GM12878 (cell line): ENCODE measurements around the gene FBLN1. TPM values are rescaled to one million over a fixed set of nuclear protein-coding genes. Genes with fewer than 3 reads are reported as not detected.

Experiments used
- ATAC-seq: fragments of 200-7000 bp; cut with Tn5 transposase; 3 replicates; pipeline ENCODE4 v1.9.1; 2020; ENCODE audit warnings: mild to moderate bottlenecking, moderate library complexity
- BruUV-seq: library from RNA; stranded (reverse); fragments of 400-500 nt; replicated peaks from 2 replicates; lab custom pipeline; 2021; lab: Mats Ljungman, UMichigan
- CTCF ChIA-PET: fragments of 300-600 bp; sonication (Branson Sonifier 250); formaldehyde crosslinking; extraction: SDS; loops from one replicate; lab custom pipeline; 2021; ENCODE audit warnings: inconsistent platforms; lab: Yijun Ruan, JAX
- POLR2A ChIA-PET: fragments of 350-600 bp; formaldehyde crosslinking; extraction: SDS; loops from one replicate; lab custom pipeline; 2021; ENCODE audit warnings: inconsistent platforms; lab: Charles Lee
- RAD21 ChIA-PET: fragments of 300-600 bp; sonication (Branson Sonifier 250); formaldehyde crosslinking; loops from one replicate; lab custom pipeline; 2023; ENCODE audit warnings: antibody characterized with exemption; ENCODE audit not compliant: unreplicated experiment; lab: Charles Lee
- SMC1A ChIA-PET: fragments of 300-600 bp; sonication (Branson Sonifier 250); formaldehyde crosslinking; loops from one replicate; lab custom pipeline; 2023; ENCODE audit not compliant: unreplicated experiment, uncharacterized antibody; lab: Charles Lee
- DNase-seq: peaks from one replicate; pipeline ENCODE4 v3.0.0-alpha.2; 2011; ENCODE audit warnings: low read depth, low spot score
- FAIRE-seq: peaks from 3 replicates; lab custom pipeline; 2011; peaks lifted over from hg19 to GRCh38; lab: Jason Lieb, UNC
- H2AFZ ChIP-seq: 2 replicates; pipeline ENCODE4 v1.6.0; 2011; ENCODE audit warnings: low read depth, low read length, control low read depth; ENCODE audit not compliant: control insufficient read depth
- H3K27ac ChIP-seq: 2 replicates; pipeline ENCODE4 v1.5.1; 2011; ENCODE audit warnings: control low read depth; ENCODE audit not compliant: control insufficient read depth, insufficient read depth
- H3K27me3 ChIP-seq, 2 experiments: replicated peaks in 1 of 2; 2 replicates each; pipeline versions ENCODE4 v1.6.0 to v1.6.1; 2011; ENCODE audit warnings: low read length in 1 of 2; ENCODE audit not compliant: control insufficient read depth in 2 of 2, insufficient read depth in 2 of 2
- H3K36me3 ChIP-seq, 2 experiments: 2 replicates each; pipeline ENCODE4 v1.5.1; 2011; ENCODE audit warnings: low read length in 1 of 2; ENCODE audit not compliant: control insufficient read depth in 2 of 2, insufficient read depth in 2 of 2
- H3K4me1 ChIP-seq: 2 replicates; pipeline ENCODE4 v1.6.1; 2011; ENCODE audit warnings: mild to moderate bottlenecking, low read length, moderate library complexity, mixed read lengths; ENCODE audit not compliant: control insufficient read depth, insufficient read depth
- H3K4me2 ChIP-seq: 2 replicates; pipeline ENCODE4 v1.6.0; 2011; ENCODE audit warnings: control low read depth; ENCODE audit not compliant: control insufficient read depth, insufficient read depth
- H3K4me3 ChIP-seq: fragments of 200-600 bp; sonication (generic); 2 replicates; pipeline ENCODE4 v1.5.1; 2016
- H3K79me2 ChIP-seq: 2 replicates; pipeline ENCODE4 v1.6.0; 2011; ENCODE audit warnings: low read length; ENCODE audit not compliant: control insufficient read depth, insufficient read depth
- H3K9ac ChIP-seq: 2 replicates; pipeline ENCODE4 v1.8.0; 2011; ENCODE audit warnings: low read length, control low read depth, mixed read lengths; ENCODE audit not compliant: control insufficient read depth, insufficient read depth
- H3K9me3 ChIP-seq: replicated peaks from 3 replicates; pipeline ENCODE4 v1.5.1; 2011; ENCODE audit warnings: mild to moderate bottlenecking, low read length; ENCODE audit not compliant: control insufficient read depth, insufficient read depth
- H4K20me1 ChIP-seq: 2 replicates; pipeline ENCODE4 v1.6.0; 2011; ENCODE audit not compliant: control insufficient read depth, insufficient read depth
- GABPA ChIP-seq: IDR thresholded peaks from 2 replicates; pipeline ENCODE4 v1.6.1; 2014; ENCODE audit warnings: antibody characterized with exemption, low read depth, mild to moderate bottlenecking, inconsistent platforms
- IKZF1 ChIP-seq: fragments of 450-650 bp; conservative IDR thresholded peaks from 2 replicates; pipeline ENCODE4 v1.6.1; 2017; ENCODE audit warnings: antibody characterized with exemption, mild to moderate bottlenecking
- TCF3 ChIP-seq: IDR thresholded peaks from 2 replicates; pipeline ENCODE4 v1.6.1; 2012; ENCODE audit warnings: low read depth, mild to moderate bottlenecking, low read length, borderline replicate concordance; ENCODE audit not compliant: insufficient read depth
- WGBS: methylation state at CpG from one replicate; pipeline ENCODE4 v1.1.6; 2016; ENCODE audit warnings: low lambda C conversion rate; ENCODE audit not compliant: insufficient replicate concordance, insufficient coverage; ENCODE audit errors: missing lambda C conversion rate; 5-methylcytosine and 5-hydroxymethylcytosine counted together
- in situ Hi-C: fragments of 300-500 bp; cut with MboI; formaldehyde crosslinking; loops from 9 replicates; pipeline ENCODE4 v1.14.3; 2018; ENCODE audit warnings: mixed read lengths
- intact Hi-C: fragments of 100-400 bp; cut with micrococcal nuclease; formaldehyde crosslinking; loops from one replicate; pipeline ENCODE4 v1.14.2; 2022; ENCODE audit not compliant: unreplicated experiment
- polyA plus RNA-seq, 11 experiments: library from polyadenylated mRNA; depleted of rRNA in 4 of 11; unstranded in 6 of 11; stranded (reverse) in 5 of 11; fragments of >200 nt; fragmentation: Nextera tagmentation in 4 of 11; fragmentation: Illumina TruSeq in 1 of 11; extraction: Ambion mirVana in 4 of 11; extraction: Trizol in 1 of 11; gene quantifications; 1 replicate in 1 of 11; 2 replicates in 10 of 11; pipeline versions ENCODE4 v1.2.1 to v1.2.3, GENCODE V29; 2011 to 2016; ENCODE audit warnings: inconsistent platforms in 2 of 11, missing spikeins in 2 of 11, low read depth in 1 of 11
- total RNA-seq, 4 experiments: library from RNA; depleted of rRNA in 3 of 4; stranded (reverse); fragments of >200 nt in 3 of 4; fragmentation: Illumina TruSeq in 1 of 4; extraction: Trizol in 1 of 4; gene quantifications; 2 replicates each; pipeline versions ENCODE4 v1.2.1 to v1.2.3, GENCODE V29; 2013 to 2021
- TF ChIP-seq, protein P1 (sequence below): fragments of 450-650 bp; IDR thresholded peaks from 2 replicates; pipeline ENCODE4 v1.6.1; 2017; ENCODE audit warnings: antibody characterized with exemption, mild to moderate bottlenecking, moderate library complexity

The FBLN1 gene
- total and polyA plus RNA-seq, 10 of the 15 experiments (the other 5 are each of a cell fraction or from before 2014, with no cell fraction given) = 0.20 to 0.51 TPM; not detected in 8

DNA sequence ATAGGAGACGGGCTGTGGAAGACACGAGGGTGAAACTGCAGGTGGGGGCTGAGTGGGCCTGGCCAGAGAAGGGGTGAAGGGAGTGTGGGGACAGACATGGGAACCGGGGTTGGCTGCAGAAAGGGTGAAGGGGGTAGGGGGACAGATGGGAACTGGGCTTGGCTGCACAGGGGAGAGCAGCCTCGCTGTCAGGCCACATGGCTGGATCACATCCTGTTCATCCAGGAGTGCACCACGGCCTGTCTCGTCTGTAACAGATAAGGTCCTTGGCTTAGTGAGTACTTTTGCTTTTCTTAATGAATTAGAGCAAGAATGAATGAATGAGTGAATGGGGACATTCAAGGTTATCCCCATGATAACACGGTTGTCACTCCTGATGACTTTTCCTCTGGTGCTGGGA, 13.5 kb downstream of the FBLN1 start:
- no peak overlapping the region for H3K4me2 ChIP-seq
- no peak overlapping the region for H3K9ac ChIP-seq
- POLR2A ChIA-PET = no interaction called here
- no peak overlapping the region for H2AFZ ChIP-seq
- H3K9me3 ChIP-seq = no peaks in the 10 kb centered on the region
- H3K36me3 ChIP-seq = no peaks in the 10 kb centered on the region
- RAD21 ChIA-PET = no interaction called here
- 5% methylated on average over 6 of the region's 7 CpGs for WGBS
- CTCF ChIA-PET = no interaction called here
- peaks cover 0 to 4% of the 10 kb centered on the region in 2 experiments; a peak in 3 of 4 replicates for H3K27me3 ChIP-seq
- DNase-seq = no peak
- no peak overlapping the region for H3K27ac ChIP-seq
- no peaks in the 10 kb centered on the region for H4K20me1 ChIP-seq
- H3K79me2 ChIP-seq = no peaks in the 10 kb centered on the region
- no peak overlapping the region for H3K4me3 ChIP-seq
- SMC1A ChIA-PET = no interaction called here
- no TSS peak for BruUV-seq
- ATAC-seq = no peak
- FAIRE-seq = no peak
- intact Hi-C loops = no loop called here
- TF ChIP-seq, protein P1, sequence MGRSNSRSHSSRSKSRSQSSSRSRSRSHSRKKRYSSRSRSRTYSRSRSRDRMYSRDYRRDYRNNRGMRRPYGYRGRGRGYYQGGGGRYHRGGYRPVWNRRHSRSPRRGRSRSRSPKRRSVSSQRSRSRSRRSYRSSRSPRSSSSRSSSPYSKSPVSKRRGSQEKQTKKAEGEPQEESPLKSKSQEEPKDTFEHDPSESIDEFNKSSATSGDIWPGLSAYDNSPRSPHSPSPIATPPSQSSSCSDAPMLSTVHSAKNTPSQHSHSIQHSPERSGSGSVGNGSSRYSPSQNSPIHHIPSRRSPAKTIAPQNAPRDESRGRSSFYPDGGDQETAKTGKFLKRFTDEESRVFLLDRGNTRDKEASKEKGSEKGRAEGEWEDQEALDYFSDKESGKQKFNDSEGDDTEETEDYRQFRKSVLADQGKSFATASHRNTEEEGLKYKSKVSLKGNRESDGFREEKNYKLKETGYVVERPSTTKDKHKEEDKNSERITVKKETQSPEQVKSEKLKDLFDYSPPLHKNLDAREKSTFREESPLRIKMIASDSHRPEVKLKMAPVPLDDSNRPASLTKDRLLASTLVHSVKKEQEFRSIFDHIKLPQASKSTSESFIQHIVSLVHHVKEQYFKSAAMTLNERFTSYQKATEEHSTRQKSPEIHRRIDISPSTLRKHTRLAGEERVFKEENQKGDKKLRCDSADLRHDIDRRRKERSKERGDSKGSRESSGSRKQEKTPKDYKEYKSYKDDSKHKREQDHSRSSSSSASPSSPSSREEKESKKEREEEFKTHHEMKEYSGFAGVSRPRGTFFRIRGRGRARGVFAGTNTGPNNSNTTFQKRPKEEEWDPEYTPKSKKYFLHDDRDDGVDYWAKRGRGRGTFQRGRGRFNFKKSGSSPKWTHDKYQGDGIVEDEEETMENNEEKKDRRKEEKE = no peak
- TF ChIP-seq IKZF1 = no peak
- no peak for TF ChIP-seq TCF3
- TF ChIP-seq GABPA = no peak
- in situ Hi-C loops = no loop called here
- no peaks in the 10 kb centered on the region for H3K4me1 ChIP-seq
